Aorta (tissue), 5 donors: Measurements from ENCODE around the gene CCDC134. TPM values are rescaled to one million over a fixed set of nuclear protein-coding genes. Genes with fewer than 3 reads are reported as not detected.
"Not testable (repeated sequence)": the region's sequence is repeated elsewhere in the genome, so short reads cannot be mapped to it uniquely, and the experiment has no call there.

Experiments
- ATAC-seq: fragments of 200-7000 bp; cut with Tn5 transposase; one replicate; pipeline ENCODE4 v1.9.1; 2022; ENCODE audit warnings: moderate library complexity; ENCODE audit not compliant: low FRiP score
- DNase-seq, 2 donors: peaks; one replicate each; pipeline ENCODE4 v3.0.0-alpha.2; 2020
- H3K27ac ChIP-seq, 2 donors: one replicate each; pipeline ENCODE4 v1.5.1; 2013; ENCODE audit warnings: low read length in 2 of 2, mild to moderate bottlenecking in 2 of 2, moderate library complexity in 2 of 2, control low read depth in 1 of 2, inconsistent platforms in 1 of 2, low read depth in 1 of 2
- H3K27me3 ChIP-seq, 2 donors: one replicate each; pipeline ENCODE4 v1.6.1; 2013; ENCODE audit warnings: control low read depth in 1 of 2, low read length in 1 of 2, mild to moderate bottlenecking in 1 of 2, moderate library complexity in 1 of 2; ENCODE audit not compliant: insufficient read depth in 2 of 2, control insufficient read depth in 1 of 2
- H3K36me3 ChIP-seq, 2 donors: one replicate each; pipeline ENCODE4 v1.6.1; 2013; ENCODE audit warnings: control low read depth in 1 of 2, low read length in 1 of 2, mild to moderate bottlenecking in 1 of 2; ENCODE audit not compliant: insufficient read depth in 2 of 2, control insufficient read depth in 1 of 2
- H3K4me1 ChIP-seq, 2 donors: one replicate each; pipeline ENCODE4 v1.6.1; 2013; ENCODE audit warnings: low read length in 2 of 2, control low read depth in 1 of 2, mild to moderate bottlenecking in 1 of 2, moderate library complexity in 1 of 2; ENCODE audit not compliant: insufficient read depth in 2 of 2, control insufficient read depth in 1 of 2
- H3K4me3 ChIP-seq, 2 donors: one replicate each; pipeline ENCODE4 v1.5.1; 2013; ENCODE audit warnings: low read length in 2 of 2, control low read depth in 1 of 2, mild to moderate bottlenecking in 1 of 2
- H3K9me3 ChIP-seq: one replicate; pipeline ENCODE4 v1.6.1; 2013; ENCODE audit warnings: mild to moderate bottlenecking, low read length; ENCODE audit not compliant: control insufficient read depth
- WGBS, 2 donors: extraction: QIAGEN DNeasy Blood & Tissue Kit; methylation state at CpG; one replicate each; pipeline ENCODE4 v1.1.7; 2013; 5-methylcytosine and 5-hydroxymethylcytosine counted together
- intact Hi-C, 2 donors: fragments of 100-400 bp; cut with DNase I; formaldehyde crosslinking; loops; one replicate each; pipeline versions ENCODE4 v1.14.2 to v1.15.0; 2022
- polyA plus RNA-seq, 2 donors: library from polyadenylated mRNA; stranded (reverse); fragments of 200-250 nt; gene quantifications; one replicate each; pipeline ENCODE4 v1.2.3, GENCODE V29; 2013
- total RNA-seq, 2 donors: library from RNA; stranded (reverse); fragmentation: NEBNext Ultra II Directional; extraction: Animal tissue kit (Norgen Biotek cat#: 25700); gene quantifications; one replicate each; pipeline ENCODE4 v1.2.1, GENCODE V29; 2021
- donor health status: healthy with polysubstance abuse.
- donor health status: Bipolar disorder and iron deficiency.
- donor health status: DM: no; HTN: no; CAD: no.
- donor health status: DM: no; HTN: no; CAD: no.
- donor health status: DM: yes; HTN: yes; CAD: no.

The CCDC134 gene
- total and polyA plus RNA-seq, 4 donors: 1.0 to 7.3 (median 4.1) TPM; not detected in 1

DNA sequence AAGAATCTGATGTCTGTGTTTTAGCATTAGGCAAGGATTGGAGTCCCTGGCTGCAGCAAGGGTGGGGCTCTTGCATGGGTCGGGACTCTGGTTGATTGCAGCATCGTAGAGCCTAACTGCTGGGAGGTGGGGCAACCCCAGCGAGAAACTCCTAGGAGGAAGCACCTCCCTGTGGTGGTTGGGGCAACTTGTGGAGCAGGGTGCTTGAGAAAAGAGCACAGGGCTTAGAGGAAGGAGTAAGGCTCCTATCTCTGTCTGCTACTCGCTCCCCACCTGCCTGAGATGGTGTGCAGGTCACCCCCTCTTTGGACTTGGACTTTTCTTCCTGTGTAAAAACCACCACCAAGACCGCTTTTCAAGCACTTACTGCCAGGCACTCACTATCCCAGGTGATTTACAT lies 48.0 kb downstream of the CCDC134 start:
- WGBS, 2 donors: 77 to 88% methylated on average over 5 of the region's 5 CpGs
- no peaks in the 10 kb centered on the region for H3K9me3 ChIP-seq
- peaks cover 0 to 2% of the 10 kb centered on the region in 2 donors for H3K4me1 ChIP-seq
- DNase-seq (peak in 1 of 2 donors; percentile 70), ATAC-seq (no peak)
- intact Hi-C loops: no loop called here
- no peak overlapping the region for H3K4me3 ChIP-seq
- no peak overlapping the region for H3K27ac ChIP-seq
- H3K36me3 ChIP-seq: no peaks in the 10 kb centered on the region
- no peaks in the 10 kb centered on the region for H3K27me3 ChIP-seq

DNA sequence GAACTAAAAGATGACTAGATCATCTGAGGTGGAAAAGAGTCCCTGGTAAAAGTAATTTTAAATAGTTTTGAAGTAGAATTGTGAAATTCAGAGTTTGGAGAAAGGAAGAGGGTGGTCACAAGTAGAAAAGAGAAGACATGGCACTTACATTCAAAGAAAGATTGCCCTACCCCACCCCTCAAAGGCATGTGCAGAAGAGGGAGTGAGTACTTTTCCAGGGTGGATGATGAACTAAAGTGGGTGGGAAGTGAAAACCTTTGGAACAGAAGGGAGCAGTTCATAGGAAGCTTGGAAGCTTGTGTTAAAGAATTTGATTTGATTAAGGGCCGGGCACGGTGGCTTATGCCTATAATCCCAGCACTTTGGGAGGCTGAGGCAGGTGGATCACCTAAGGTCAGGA lies 56.0 kb downstream of the CCDC134 start:
- H3K27ac ChIP-seq: no peak overlapping the region
- no peaks in the 10 kb centered on the region for H3K9me3 ChIP-seq
- 90 to 91% methylated on average over 2 of the region's 2 CpGs for WGBS, 2 donors
- no peaks in the 10 kb centered on the region for H3K4me1 ChIP-seq
- ATAC-seq (no peak), DNase-seq (no peak)
- intact Hi-C loops: no loop called here
- H3K4me3 ChIP-seq: no peak overlapping the region
- no peaks in the 10 kb centered on the region for H3K27me3 ChIP-seq
- H3K36me3 ChIP-seq: no peaks in the 10 kb centered on the region

DNA sequence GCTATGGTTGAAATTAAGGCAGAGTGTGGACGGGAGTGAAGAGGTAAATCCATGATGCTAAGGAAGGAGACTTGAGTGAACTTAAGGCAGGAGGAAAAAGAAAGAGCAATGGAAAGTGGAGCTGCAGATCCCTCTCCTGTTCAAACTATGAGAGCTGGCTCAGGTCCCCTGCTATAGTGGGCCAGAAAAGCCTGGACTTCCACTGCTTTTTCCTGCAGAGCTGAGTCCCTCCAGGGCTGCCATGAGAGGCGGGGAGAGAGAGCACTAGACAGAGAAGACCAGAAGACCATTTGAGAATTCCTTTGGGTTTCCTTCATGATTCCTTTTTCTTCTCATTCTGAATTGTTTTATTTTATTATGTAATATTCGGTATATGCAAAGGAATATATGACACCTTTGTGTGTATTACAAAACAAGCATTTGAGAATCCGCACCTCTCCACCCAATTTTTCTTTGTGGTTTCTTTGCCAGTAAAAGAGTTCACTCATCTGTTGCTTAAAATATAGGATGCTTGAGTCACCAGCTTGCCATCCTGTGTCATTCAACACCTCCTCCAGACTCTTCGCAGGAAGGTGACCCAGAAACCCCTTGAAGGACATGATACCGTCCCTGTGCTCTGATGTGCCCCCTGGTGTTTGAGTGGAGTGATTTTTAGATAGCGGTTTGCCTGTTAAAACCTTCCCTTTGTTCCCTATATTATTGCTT lies 56.8 kb downstream of the CCDC134 start:
- intact Hi-C loops: no loop called here
- no peaks in the 10 kb centered on the region for H3K36me3 ChIP-seq
- H3K9me3 ChIP-seq: no peaks in the 10 kb centered on the region
- H3K4me1 ChIP-seq: no peaks in the 10 kb centered on the region
- 64 to 69% methylated on average over 7 of the region's 7 CpGs for WGBS, 2 donors
- DNase-seq (peak in 1 of 2 donors; percentile 50), ATAC-seq (no peak)
- no peak overlapping the region for H3K4me3 ChIP-seq
- H3K27ac ChIP-seq: no peak overlapping the region
- H3K27me3 ChIP-seq: no peaks in the 10 kb centered on the region

DNA sequence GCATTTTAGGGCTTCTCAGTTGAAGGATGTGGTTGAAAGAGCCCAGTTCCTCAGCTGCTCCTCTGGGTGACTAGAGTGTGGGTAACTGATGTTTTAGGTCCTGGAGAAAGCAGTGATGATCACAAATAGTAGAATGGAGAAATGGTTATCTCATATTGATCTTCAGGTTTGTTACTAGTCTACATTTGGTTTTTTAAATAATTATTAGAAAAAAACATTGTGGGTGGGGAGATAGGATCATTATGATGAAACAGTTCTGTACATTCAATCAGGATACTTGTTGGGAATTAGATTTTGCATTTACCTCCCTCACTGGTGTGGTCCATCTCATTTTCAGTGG lies 57.4 kb downstream of the CCDC134 start:
- no peak overlapping the region for H3K27ac ChIP-seq

DNA sequence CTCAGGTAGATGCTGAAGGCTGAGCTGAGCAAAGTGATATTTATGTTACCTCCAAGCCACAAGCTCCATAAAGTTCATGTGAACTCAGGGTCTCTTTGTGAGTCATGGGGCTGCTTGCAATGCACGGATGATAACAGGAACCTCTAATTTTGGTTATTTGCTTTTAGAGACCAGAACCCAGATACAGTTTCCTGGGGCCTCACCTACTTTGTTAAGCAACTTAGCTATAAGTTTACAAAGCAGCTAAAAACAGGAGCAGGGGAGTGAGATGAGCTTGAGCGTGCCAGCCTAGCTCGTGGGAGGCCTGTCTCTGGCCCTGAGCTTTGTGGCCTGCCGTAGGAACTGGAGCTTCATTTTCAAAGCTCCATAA lies 61.7 kb downstream of the CCDC134 start:
- H3K4me1 ChIP-seq: no peaks in the 10 kb centered on the region
- H3K36me3 ChIP-seq: peaks cover 0 to 2% of the 10 kb centered on the region in 2 donors
- WGBS, 2 donors: 59 to 70% methylated on average over 4 of the region's 4 CpGs
- no peaks in the 10 kb centered on the region for H3K9me3 ChIP-seq
- H3K27ac ChIP-seq: no peak overlapping the region
- no peaks in the 10 kb centered on the region for H3K27me3 ChIP-seq
- ATAC-seq (peak; percentile 26), DNase-seq (no peak)
- no peak overlapping the region for H3K4me3 ChIP-seq
- intact Hi-C loops: no loop called here

More for the DNA sequence above, 57.4 kb downstream of the CCDC134 start:
- DNase-seq (no peak), ATAC-seq (no peak)
- no peaks in the 10 kb centered on the region for H3K36me3 ChIP-seq
- no peak overlapping the region for H3K4me3 ChIP-seq
- H3K4me1 ChIP-seq: no peaks in the 10 kb centered on the region
- H3K9me3 ChIP-seq: no peaks in the 10 kb centered on the region
- intact Hi-C loops: no loop called here
- H3K27me3 ChIP-seq: no peaks in the 10 kb centered on the region

DNA sequence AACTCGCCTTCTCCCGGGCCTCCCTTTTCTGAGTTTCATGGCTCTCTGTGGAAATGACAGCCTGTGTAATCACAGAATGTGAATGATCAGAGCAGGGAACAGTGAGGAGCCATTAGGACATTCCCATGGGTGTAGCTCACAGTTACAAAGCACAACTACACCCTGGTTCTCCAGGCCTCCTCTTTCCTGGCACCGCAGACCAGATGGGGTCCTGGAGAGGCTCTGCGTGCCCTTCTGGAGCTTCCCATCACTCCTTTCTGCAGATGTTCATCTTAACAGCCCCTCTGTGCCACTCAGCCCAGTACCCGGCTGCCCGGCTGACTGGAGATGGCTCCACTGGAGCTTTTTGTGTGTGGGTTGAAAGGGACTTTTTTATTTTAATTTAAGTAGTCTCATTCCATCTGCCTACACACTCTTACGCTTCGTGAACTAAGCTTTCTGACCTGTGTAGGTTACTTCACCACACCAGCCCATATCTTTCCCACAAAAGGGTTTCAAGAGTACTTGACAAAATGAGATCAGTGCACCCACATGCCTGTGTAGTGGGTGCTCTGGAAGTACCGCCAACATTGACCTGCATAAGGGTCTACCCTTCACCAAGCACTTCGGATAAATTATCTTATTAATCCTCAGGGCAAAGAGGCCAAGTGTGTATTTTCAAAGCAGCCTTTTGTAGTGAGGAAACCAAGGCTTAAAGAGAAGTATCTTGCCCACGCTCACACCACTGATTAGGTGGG lies 62.2 kb downstream of the CCDC134 start:
- WGBS, 2 donors: 80 to 82% methylated on average over 11 of the region's 11 CpGs
- H3K36me3 ChIP-seq: peaks cover 0 to 2% of the 10 kb centered on the region in 2 donors
- no peak overlapping the region for H3K4me3 ChIP-seq
- no peaks in the 10 kb centered on the region for H3K9me3 ChIP-seq
- no peak overlapping the region for H3K27ac ChIP-seq
- H3K27me3 ChIP-seq: no peaks in the 10 kb centered on the region
- peak; percentile 11 for ATAC-seq
- DNase-seq: no peak
- intact Hi-C loops: no loop called here
- H3K4me1 ChIP-seq: no peaks in the 10 kb centered on the region

DNA sequence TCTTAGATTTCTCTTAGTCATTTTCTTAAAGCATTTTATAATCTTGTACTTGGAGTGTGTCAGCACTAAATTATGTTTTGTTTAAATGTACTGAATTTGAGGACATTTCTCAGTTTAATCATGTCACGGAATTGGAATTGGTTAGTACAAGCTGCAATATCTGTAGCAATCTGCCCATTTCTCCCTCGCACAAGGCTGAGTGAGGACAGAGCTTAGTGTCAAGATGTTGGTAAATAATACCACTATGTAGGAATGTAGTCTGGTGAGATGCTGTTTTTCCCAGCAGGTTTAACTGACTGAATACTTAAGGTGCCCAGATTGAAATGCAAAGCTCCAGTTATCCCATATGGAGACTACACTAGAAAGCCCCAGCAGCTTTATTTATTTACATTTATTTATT lies 63.0 kb downstream of the CCDC134 start:
- 92 to 93% methylated on average over 2 of the region's 2 CpGs for WGBS, 2 donors
- Histone ChIP-seq H3K27me3 (no peaks in the 10 kb centered on the region), H3K27ac (no peak overlapping the region), H3K4me1 (no peaks in the 10 kb centered on the region), H3K4me3 (no peak overlapping the region), H3K9me3 (no peaks in the 10 kb centered on the region), H3K36me3 (peaks cover 0 to 5% of the 10 kb centered on the region in 2 donors)
- DNase-seq: no peak
- ATAC-seq: no peak
- intact Hi-C loops: no loop called here

DNA sequence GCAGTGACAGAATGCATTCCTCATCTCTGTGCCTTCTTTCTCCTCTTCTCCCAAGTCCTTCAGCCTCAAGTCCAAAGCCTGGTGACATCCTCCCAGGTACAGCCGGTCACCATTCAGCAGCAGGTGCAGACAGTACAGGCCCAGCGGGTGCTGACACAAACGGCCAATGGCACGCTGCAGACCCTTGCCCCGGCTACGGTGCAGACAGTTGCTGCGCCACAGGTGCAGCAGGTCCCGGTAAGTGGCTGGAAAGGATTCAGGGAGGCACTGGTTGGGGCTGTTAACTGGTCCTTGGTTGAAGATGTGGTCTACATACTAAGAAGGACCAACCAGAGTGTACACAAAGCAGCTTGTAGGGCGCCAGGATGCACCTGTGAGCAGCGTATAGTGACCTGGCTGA lies 68.1 kb downstream of the CCDC134 start:
- WGBS, 2 donors: 96 to 98% methylated on average over 10 of the region's 10 CpGs
- peaks cover 0 to 6% of the 10 kb centered on the region in 2 donors for H3K36me3 ChIP-seq

DNA sequence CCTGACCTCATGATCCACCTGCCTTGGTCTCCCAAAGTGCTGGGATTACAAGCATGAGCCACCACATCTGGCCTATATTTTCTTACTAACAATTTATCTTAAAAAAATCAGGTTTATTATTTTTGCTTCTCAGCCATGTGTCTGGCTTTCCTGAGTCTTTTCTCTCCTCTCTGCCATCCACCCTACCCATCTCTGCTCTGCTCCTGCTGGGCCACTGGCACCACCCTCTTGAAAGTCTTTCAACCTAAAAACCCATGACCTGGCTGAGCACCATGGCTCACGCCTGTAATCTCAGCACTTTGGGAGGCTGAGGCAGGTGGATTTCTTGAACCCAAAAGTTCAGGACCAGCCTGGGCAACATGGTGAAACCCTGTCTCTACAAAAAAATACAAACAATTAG lies 69.6 kb downstream of the CCDC134 start:
- DNase-seq, H3K9me3 ChIP-seq, H3K4me1 ChIP-seq, H3K27ac ChIP-seq, ATAC-seq, H3K4me3 ChIP-seq, intact Hi-C loops, H3K27me3 ChIP-seq: not testable (repeated sequence)
- 88 to 93% methylated on average over 1 of the region's 1 CpG for WGBS, 2 donors
- H3K36me3 ChIP-seq: peaks cover 0 to 12% of the 10 kb centered on the region in 2 donors

More for the DNA sequence above, 68.1 kb downstream of the CCDC134 start:
- no peak overlapping the region for H3K4me3 ChIP-seq
- H3K27me3 ChIP-seq: no peaks in the 10 kb centered on the region
- no peaks in the 10 kb centered on the region for H3K4me1 ChIP-seq
- ATAC-seq (no peak), DNase-seq (no peak)
- no peak overlapping the region for H3K27ac ChIP-seq
- intact Hi-C loops: no loop called here
- no peaks in the 10 kb centered on the region for H3K9me3 ChIP-seq
